ENCODE results near the gene PCBP3. TPM values are rescaled to one million over a fixed set of nuclear protein-coding genes. Genes with fewer than 3 reads are reported as not detected.

Gene PCBP3
- total RNA-seq, 1 experiment from 2014 or later = 10.9 TPM

GRCh38 chr21:45724345-45724961, 80.9 kb downstream of the PCBP3 start:
- H3K79me1 ChIP-seq (ENCODE audit: insufficient read depth, low read depth, low read length, poor library complexity, severe bottlenecking) = no peaks in the 10 kb centered on the region
- no peak overlapping the region for H3T11ph ChIP-seq (ENCODE audit: low read length)
- no peak overlapping the region for H4K91ac ChIP-seq (ENCODE audit: insufficient read length, low read depth, low read length)
- H3K4me1 ChIP-seq (ENCODE audit: insufficient read depth, low read length) = no peaks in the 10 kb centered on the region
- no peak overlapping the region for H4K8ac ChIP-seq (replicated peaks; ENCODE audit: insufficient read length, low read depth, low read length)
- no peaks in the 10 kb centered on the region for H3K27me3 ChIP-seq (ENCODE audit: insufficient read depth, low read length)
- H3K18ac ChIP-seq (ENCODE audit: insufficient read length, low read depth, low read length) = no peak overlapping the region
- H3K4me3 Mint-ChIP-seq = no peak overlapping the region
- no peaks in the 10 kb centered on the region for H3K36me3 Mint-ChIP-seq (ENCODE audit: insufficient read depth in 1 of 3, low read depth in 3 of 3)
- no peak overlapping the region for H3K14ac ChIP-seq (ENCODE audit: insufficient read depth, low read length)
- H3K23ac ChIP-seq (ENCODE audit: insufficient read length, low read depth, low read length) = no peak overlapping the region
- H2BK20ac ChIP-seq (ENCODE audit: low read depth, low read length, poor library complexity, severe bottlenecking) = no peak overlapping the region
- no peaks in the 10 kb centered on the region for H3K27me3 Mint-ChIP-seq (ENCODE audit: low read depth)
- DNase-seq = no peak
- peaks cover 3 to 4% of the 10 kb centered on the region in 2 experiments for H3K4me1 Mint-ChIP-seq
- no peak overlapping the region for H4K5ac ChIP-seq (ENCODE audit: insufficient read length, low read depth, low read length)
- no peak for TF ChIP-seq CTCF (conservative IDR thresholded peaks at IDR 0.05)
- H3K9me3 ChIP-seq (ENCODE audit: control insufficient read depth, low read depth, low read length) = no peaks in the 10 kb centered on the region
- no peaks in the 10 kb centered on the region for H3K9me3 Mint-ChIP-seq
- H2BK12ac ChIP-seq (ENCODE audit: insufficient read length, low read depth, low read length) = no peak overlapping the region
- no peak overlapping the region for H3K9ac ChIP-seq (ENCODE audit: extremely low read depth, insufficient read length, low read length)
- H3K4me2 ChIP-seq (ENCODE audit: insufficient read depth, insufficient read length, low read length) = no peak overlapping the region
- H3K23me2 ChIP-seq (ENCODE audit: insufficient read length, low read depth, low read length, poor library complexity, severe bottlenecking) = no peaks in the 10 kb centered on the region
- H2BK15ac ChIP-seq (ENCODE audit: low read depth, low read length) = no peak overlapping the region
- H3K27ac Mint-ChIP-seq = peak overlapping the region in 1 of 3 experiments; percentile 69; a peak in 2 of 7 replicates
- H3K4ac ChIP-seq (ENCODE audit: low read depth, low read length) = no peak overlapping the region
- no CpG with 5 or more reads among the region's 13 CpGs for WGBS (ENCODE audit: extremely low coverage, insufficient read length, low lambda C conversion rate)
- no peaks in the 10 kb centered on the region for H4K20me1 ChIP-seq (ENCODE audit: control insufficient read depth, insufficient read depth, insufficient read length)
- no peak overlapping the region for H2BK120ac ChIP-seq (ENCODE audit: low read depth, low read length, poor library complexity, severe bottlenecking)
- H2AFZ ChIP-seq (ENCODE audit: low read length) = no peak overlapping the region
- no peak overlapping the region for H3K56ac ChIP-seq (ENCODE audit: insufficient read length, low read depth, low read length)
- no peak overlapping the region for H2BK5ac ChIP-seq (ENCODE audit: insufficient read length, low read length)
- H3K79me2 ChIP-seq (ENCODE audit: insufficient read depth, low read length) = no peaks in the 10 kb centered on the region
- H3K27ac ChIP-seq (ENCODE audit: insufficient read length, low read depth, low read length) = no peak overlapping the region
- H2AK5ac ChIP-seq (ENCODE audit: insufficient read length, low read length) = no peak overlapping the region
